Fibroblast of skin of right biceps (primary cell): ENCODE measurements around the gene ABL2.

Experiments
- DNase-seq: peaks from one replicate; pipeline ENCODE4 v3.0.0-alpha.2; 2013

Gene ABL2

DNA sequence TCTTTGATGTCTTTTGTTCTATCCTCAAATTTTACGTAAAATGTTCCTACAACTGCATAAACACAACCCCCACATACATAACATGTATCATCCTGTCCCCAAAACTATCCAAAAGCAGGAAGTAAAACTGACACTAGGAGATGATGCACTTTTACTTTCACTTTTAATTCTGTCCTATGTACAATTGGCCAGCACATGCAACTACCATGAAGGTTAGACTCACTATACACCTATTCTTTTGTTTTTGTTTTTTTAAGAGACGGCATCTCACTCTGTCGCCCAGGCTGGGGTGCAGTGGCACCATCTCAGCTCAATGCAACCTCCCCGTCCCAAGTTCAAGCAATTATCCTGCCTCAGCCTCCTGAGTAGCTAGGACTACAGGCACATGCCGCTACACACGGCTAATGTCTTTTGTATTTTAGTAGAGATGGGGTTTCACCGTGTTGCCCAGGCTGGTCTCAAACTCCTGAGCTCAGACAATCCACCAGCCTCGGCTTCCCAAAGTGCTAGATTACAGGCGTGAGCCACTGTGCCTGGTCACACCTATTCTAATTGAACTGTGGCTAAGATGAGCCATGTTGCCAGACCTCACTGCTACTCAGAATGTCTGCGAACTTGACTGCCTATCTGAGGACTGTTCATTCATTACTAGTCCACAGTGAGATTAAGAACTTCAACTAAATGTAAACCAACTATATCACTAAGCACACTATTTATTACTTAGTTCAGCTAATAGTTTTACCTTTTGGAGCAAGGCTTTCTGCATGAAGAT is 99.6 kb downstream of the ABL2 start:
- peak; percentile 28 for DNase-seq

DNA sequence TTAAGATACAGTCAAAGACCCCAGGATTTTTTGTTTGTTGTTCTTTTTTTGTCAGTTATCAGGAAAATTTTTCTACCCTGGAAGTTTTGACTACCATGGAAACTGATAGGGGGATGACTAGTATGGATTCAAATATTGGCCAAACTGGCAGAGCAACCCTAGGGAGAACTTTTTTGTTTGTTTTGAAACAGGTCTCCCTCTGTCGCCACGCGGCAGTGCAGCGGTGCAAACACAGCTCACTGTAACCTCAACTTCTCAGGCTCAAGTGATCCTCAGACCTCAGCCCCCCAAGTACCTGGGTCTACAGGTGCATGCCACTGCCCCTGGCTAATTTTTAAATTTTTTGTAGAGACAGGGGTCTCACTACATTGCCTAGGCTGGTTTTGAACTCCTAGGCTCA is 101.0 kb downstream of the ABL2 start:
- DNase-seq, result no peak

DNA sequence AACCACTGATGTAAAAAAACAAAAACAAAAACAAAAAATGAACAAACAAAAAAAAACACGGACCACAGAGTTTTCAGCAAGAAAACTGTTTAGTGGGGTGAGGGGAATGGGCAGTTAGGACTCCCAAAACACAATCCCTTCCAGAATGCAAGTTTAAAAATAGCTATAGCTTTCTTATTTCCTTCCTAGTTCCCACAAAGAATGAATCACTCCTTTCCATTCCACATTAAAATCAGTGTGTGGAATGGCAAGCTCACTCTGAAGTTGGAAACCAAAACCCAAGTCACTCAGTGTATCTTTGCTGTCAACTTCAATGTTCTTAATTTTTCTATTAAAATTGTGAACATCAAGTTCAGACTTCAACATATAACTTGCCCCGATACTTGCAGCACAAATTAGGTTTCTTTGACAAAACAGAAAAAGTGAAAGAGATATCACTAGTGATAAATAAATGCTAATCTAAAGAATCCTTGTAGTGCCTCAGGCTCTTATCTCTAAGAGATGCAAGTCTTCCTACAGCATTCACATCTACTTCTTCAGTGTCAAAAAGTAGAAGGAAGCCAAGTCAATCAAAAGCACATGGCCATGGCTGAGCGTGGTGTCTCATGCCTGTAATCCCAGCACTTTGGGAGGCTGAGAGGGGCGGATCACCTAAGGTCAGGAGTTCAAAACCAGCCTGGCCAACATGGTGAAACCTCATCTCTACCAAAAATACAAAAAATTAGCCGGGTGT is 102.1 kb downstream of the ABL2 start:
- DNase-seq, result peak; percentile 74

DNA sequence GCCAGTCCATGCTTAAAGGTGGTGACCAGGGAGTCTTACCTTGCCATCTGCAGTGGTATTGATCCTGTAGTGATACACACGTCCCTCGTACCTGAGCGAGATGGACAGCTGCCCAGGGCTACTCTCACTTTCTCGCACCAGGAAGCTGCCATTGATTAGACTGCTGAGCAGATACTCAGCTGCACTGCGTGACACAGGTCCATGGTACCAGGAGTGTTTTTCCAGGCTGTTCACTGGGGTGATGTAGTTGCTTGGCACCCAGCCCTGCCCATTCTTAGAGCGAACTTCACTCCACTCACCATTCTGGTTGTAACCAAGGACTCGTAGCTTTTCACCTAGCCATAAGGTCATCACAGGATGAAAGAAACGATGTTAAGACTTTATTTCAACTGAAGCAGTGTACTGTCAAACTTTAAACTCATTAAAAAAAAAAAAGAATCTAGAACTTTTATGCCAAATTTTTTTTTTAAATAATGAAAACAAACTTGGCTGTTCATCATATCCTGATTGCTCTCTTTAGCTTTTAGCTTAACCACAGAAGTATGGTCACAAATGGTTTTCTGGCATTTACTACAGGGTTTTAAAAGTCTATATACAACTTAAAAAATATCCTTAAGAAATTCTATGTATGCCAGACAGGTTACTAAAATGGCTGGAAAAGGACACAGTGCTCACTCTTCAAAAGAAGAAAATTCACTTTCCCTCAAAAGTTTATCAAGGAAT is 103.0 kb downstream of the ABL2 start:
- DNase-seq, result peak; percentile 25

DNA sequence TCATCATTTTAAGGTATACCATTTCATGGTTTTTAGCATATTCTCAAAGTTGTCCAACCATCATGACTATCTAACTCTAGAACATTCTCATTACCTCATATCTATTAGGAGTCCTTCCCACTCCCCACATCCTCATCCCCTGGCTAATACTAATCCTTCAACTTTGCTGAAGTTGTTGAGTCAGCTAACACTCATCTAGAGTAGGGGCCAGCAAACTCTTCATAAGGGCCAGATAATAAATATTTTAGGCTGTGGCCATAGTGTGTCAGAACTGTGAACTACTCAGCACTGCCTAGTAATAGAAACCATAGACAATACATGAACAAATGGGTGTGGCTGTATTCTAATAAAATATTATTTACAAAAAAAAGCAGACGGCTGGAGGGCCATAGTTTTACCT is 104.6 kb downstream of the ABL2 start:
- peak; percentile 79 for DNase-seq

DNA sequence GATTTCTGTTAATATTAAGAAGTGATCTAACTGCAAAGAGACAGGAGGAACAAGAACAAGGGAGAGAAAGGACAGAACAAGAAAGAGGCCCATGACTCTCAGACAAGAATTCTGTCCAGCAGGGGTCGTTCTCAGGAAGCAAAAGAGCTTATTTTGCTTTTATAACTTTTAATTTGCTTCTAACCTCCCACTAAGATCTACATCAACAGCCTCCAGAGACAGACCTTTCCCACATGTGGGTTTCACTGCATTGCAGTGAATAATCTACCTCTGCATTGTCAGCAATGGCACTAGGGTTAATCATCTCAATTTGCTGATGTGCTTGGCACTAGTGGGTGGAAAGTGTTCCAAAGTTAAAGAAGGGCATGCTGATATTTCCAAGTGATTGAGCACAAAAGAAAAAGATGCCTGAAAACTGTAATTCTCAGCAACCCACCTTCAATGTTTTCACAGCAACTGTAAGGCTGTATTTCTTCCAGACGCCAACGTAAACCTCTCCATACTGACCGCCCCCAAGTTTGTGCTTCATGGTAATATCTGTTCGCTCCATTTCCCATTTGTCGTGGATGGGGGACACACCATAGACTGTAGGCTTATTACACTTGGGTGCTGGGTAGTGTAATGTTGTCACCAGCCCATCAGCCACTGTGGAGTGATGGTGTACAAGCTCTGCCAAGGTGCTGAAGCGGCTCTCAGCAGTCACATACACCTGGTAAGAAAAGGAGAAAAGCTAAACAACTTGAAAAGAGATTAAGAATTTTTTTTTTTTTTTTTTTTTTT is 108.1 kb downstream of the ABL2 start:
- peak; percentile 67 for DNase-seq

DNA sequence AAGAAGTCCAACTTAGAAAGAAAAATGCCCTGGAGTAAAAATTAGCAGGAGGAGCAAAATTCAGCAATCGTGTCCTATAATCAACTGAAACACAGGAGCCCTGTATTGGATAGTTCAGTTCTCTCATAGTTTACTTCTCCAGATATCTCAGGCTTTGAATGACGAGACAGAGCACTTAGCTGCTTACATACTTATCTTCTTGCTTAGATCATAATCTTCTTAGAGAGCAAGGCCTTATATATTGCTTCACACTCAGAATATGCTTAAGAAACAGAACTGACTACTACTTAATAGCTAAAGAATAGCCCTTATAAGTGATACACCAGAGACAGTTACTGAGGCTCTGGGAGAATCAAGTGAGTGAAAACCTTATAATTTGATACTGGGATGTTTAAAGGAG is 108.7 kb downstream of the ABL2 start:
- no peak for DNase-seq

DNA sequence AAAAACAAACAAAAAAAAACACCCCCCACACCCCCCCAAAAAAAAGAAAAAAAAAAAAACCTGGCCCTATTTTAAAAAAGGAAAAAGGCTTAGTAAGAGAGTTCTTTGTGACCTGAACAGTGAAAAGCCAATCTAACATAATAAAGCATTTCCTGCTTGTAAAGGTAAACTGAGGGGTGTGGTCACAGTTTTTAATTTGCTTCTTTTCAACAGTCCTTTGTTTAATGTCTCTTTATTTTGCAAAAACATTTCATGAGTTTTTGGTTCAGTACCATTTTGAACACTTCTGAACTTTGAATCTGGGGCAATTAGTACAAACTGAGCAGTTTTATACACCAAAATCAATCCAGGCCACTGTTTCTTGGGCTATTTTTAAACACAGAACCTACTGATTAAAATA is 110.0 kb downstream of the ABL2 start:
- DNase-seq, result no peak

DNA sequence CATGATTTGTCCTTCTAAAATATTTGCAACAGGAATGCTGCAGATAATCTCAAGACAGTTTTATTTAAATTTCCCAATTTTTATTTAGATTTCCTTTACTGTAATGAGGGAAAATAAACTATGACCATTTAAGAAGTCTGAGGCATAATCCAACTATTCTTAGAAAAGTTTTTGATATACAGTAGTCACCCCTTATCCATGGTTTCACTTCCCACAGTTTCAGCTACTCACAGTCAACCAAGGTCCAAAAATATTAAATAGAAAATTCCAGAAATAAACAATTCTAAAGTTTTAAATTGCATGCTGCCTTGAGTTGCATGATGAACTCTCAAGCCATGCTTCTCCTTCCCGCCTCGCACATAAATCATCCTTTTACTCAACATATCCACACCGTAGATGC is 114.3 kb downstream of the ABL2 start:
- no peak for DNase-seq

DNA sequence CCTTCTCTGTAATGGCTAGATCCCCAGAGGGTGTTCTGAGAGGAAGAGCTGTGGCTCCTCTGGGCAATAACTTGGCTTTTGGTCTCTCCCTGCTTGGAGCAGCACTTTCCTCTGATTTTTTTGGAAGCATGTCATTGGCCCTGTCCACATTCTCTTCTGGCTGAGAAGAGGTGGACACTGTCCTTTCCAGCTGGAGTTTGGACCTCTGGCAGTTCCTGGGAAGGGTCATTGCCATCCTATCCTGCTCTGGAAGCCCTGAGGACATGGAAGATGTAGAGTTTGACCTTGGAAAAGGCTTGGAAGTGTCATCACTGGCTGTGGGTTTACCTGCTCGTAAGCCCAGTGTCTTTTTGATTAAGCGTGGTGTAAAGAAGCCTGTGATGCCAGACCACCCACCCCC is 120.8 kb downstream of the ABL2 start:
- DNase-seq, result no peak

DNA sequence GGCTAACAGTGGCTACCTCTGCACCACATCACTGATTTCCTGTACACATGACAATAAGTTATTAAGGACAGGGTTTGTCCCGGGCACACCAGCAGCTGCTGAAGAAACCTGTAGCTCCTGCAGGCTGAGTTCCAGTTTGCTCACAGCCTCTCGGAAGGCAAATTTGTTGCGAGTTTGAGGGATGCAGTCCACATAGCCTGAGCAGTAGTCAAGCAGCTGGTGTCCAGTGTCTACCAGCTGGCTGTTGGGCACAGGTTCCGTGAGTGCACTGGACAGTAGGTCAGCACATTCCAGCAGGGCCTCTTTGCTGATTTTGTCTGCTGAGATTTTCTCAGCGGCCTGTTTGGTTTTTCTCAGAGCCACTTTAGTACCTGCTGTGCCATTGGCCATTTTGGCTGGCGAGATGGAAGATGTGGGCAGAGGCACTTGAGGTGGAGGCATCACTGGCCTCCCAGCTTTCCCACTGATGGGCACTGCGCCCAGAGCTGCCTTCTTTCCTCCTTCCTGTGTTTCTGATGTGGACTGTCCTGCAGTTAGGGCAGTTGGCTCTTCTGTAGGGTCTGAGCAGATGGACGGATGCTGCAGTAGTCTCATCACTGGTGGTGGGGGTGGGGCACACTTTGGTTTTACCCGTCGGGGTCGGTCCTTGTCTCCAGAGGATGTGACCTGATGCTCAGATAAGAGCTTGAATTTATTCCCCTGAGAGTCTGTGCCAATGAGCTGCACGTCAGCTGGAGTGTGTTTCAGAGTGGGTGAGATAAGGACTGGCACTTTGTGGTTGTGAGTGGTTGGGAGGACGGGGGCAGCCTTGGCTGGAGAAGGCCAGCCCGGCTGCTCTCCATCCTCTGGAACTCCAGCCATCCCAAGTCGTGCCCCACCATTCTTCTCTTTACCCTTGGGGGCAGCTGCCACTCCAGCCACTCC is 121.5 kb downstream of the ABL2 start:
- no peak for DNase-seq

DNA sequence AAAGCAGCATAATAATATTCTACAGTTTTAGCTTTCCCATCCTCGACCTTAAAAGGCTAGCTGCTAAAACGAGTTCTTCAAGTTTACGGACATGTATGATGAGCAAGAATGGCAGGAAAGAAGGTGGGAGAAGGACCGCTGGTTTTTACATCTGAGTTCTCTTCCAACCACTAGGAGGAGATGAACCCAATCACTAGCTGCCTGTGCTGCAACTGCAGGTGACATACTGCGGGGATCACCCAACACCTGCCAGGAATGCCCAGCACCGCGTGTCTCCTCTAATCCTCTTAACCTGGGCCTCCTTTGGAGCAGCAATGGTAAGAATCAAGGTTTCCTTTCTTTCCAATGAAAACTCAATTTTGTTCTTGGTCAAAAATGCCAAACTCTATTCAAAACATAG is 124.1 kb downstream of the ABL2 start:
- no peak for DNase-seq

DNA sequence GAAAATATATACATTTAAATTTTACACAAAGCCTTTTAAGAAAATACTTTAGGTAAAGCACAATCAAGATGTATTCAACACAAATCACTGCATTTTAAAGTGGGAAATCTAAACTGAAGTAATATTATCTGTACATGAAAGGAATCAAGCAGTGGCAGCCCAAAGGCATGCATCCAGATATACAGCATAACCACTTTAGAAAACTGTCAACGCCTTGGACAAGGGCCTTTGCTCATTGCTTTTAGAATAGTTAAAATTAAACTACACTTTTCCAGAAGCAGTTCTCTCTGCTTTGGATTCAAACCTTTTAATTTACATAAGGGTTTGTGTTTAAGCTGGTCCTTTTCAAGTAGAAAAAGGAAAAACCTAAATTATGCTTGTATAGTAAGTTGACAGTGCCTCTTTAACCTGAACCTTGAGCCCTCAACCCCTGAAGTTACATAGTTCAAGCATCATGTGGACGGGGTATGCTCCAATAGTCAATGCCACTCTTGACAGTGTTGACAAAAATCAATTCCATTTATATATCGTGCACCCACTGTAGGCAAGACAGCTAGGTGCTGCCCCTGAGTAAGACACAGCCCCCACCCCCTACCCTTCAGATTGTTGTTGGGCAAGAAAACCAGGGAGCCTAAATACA is 124.7 kb downstream of the ABL2 start:
- no peak for DNase-seq

DNA sequence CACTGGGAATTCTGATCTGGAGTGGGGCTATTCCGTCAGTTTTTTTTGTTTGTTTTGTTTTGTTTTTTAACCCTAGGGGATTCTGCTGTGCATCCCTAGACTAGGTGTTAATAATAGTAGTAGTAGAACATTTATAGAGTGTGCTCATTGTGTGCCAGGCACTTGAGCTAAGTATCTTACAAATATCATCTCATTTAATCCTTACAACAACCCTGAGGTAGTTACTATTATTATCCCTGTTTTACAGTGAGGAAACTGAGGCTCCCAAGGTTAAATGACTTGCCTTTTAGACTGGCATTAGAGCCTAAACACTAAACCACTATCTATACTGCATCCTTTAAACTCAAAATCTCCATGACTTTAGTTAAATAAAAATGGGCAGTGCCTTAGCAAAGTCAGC is 125.5 kb downstream of the ABL2 start:
- DNase-seq, result no peak

DNA sequence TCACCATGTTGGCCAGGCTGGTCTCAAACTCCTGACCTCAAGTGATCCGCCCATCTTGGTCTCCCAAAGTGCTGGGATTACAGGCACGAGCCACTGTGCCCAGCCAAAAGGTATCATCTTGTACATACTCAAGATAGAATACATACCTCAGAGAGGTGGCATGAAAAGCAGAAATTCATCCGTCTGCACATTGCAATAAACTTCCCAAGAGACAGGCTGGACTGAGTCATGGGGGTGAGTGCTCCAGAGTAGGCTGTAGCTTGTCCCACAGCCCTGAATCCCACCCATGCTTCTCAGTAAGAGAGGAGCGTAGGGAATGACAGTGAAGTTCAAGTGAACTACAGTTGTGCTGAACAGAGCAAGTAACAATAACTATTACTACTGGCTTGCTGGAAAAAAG is 127.9 kb downstream of the ABL2 start:
- no peak for DNase-seq

DNA sequence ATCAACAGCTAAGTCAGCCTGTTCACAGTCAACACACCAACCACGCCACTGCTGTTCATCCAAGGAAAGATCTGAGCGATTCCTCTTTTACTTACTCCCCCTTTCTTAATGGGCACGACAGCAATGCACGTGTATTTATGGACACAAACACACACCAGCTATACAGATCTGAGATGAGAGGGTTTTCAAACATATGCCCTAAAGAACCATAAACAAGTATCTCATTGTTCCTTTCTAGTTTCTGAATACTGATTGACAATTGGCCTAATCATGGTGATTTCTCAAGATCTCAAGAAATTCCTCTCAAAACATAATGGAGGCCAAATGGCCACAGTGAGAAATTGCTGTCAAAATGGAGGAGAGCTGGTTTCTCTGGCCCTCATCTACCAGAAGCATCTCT is 129.6 kb downstream of the ABL2 start:
- DNase-seq, result no peak

DNA sequence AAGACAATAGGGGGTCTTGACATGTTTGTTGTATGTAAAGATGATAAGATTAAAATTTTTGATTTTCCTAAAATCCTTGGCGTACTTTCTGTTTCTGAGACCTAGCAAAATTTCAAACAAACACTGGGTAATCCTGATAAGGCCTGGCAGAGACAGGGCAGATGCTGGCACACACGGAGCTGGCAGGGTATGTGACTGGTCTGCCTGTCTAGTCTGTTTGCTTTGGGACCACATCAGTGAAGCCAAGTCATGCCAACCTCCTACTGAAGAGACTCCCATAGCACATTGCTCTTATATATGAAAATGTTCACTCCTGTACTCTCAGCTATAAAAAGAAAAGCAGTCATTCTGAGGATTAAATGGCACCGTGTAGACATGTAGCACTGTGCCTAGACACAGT is 133.6 kb downstream of the ABL2 start:
- DNase-seq, result no peak

DNA sequence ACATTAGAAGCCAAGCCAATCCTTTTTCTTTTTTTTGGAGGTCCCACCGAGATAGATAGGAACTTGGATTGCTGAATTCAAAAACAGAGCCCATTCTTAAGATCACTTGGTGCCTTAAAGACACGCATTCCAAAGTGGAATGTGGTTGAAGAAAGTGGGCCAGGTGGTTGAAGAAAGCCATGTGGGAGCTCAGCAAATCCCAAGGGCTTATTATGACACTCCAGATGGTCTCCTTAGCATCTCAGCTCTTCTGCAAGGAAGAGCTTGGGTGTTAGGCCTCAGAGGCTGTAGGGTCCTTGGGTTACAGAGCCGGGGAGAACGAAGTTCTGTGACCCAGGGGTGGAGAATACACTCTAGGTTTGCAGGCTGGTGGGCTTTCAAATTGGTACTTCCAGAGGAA is 134.1 kb downstream of the ABL2 start:
- DNase-seq, result no peak

DNA sequence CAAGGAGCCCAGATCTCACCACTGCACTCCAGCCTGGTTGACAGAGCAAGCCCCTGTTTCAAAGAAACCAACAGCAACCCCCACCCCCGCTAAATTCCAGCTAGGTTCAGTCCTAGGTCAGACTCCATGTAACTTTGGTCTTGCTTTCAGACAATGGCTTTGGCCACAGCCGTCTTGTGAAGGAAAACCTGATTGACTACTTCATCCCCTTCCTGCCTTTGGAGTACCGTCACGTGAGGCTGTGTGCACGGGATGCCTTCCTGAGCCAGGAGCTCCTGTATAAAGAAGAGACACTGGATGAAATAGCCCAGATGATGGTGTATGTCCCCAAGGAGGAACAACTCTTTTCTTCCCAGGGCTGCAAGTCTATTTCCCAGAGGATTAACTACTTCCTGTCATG is 134.7 kb downstream of the ABL2 start:
- no peak for DNase-seq

DNA sequence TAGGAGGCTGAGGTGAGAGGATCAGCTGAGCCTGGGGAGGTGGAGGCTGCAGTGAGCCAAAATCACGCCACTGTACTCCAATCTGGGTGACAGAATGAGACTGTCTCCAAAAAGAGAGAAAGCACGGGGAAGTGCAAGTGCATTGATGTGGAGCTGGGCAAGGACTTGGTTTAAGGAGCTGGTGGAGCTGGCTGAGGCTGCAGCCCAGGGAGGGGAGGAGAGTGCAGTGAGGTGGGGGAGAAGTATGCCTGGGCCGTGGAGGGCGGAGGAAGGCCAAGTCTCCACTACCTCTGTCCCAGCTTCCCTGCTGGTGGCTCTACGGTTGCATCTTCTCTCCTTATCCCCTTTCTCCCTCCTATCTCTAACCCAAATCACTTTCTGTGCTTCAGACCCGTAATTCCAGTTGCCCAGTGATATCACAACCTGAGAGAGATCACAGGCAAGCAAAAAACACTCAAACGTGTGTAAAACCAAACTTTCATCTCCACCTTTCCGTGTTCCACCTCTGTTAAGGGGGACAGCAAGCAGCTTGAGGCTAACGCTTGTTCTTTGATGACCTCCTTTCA is 136.5 kb downstream of the ABL2 start:
- DNase-seq, result no peak

DNA sequence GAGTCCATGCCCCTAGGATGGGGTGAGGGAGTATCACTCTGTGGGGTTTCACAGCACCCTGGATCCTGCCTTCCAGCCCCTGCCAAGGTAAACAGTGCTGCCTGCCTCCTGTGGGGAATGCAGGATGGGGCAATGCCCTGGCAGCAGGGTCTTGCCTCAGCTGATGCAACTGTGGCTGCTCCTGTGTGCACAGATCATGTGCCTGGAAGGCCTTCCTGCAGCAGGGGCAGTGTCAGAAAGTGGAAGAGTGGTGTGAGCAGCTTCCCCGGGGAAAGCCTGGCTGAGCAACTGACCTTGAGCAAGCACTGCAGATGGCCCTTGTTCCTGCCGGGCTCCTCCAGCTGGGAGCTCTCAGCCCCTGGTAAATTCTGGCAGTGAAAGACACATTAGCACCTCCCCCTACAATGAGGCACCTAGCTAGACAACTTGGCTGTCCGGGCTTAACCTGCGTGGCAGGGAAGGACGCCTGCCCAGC is 137.7 kb downstream of the ABL2 start:
- DNase-seq, result peak; percentile 30
